ENCODE measurements around the gene TMUB2. TPM values are rescaled to one million over a fixed set of nuclear protein-coding genes. Genes with fewer than 3 reads are reported as not detected.

The TMUB2 gene
- polyA plus RNA-seq, 1 of the 3 experiments (the other 2 are of a cell fraction): 49.5 TPM

- Histone ChIP-seq H3K9me2 (no peaks in the 10 kb centered on the region), H3K9me3 (no peaks in the 10 kb centered on the region), H3K4me3 (ENCODE audit: low read depth in 2 of 2, low read length in 1 of 2) (no peak overlapping the region), H4K20me1 (ENCODE audit: insufficient read depth) (no peaks in the 10 kb centered on the region), H3K36me3 (replicated peaks in 1 of 2; ENCODE audit: control insufficient read depth in 1 of 2, insufficient read depth in 2 of 2, low read length in 1 of 2) (peaks cover 9 to 12% of the 10 kb centered on the region in 2 experiments), H3K79me2 (ENCODE audit: insufficient read depth) (peaks cover 8% of the 10 kb centered on the region), H3K9ac (no peak overlapping the region), H3K27ac (ENCODE audit: low read depth in 2 of 2, low read length in 1 of 2) (no peak overlapping the region), H3K4me2 (no peak overlapping the region), H3K4me1 (ENCODE audit: control insufficient read depth in 1 of 2, insufficient read depth in 2 of 2, low read depth in 1 of 2, low read length in 1 of 2) (no peaks in the 10 kb centered on the region), H3F3A (replicated peaks; ENCODE audit: insufficient read depth) (peaks cover 18% of the 10 kb centered on the region), H2AFZ (ENCODE audit: low read depth) (no peak overlapping the region), H3K27me3 (ENCODE audit: insufficient read depth) (no peaks in the 10 kb centered on the region)
- CTCF ChIA-PET: no interaction called here
- 92% methylated on average over 4 of the region's 4 CpGs for WGBS (ENCODE audit: low lambda C conversion rate)
- TF ChIP-seq RFX5 (IDR thresholded peaks at IDR 0.05; ENCODE audit: low read length): no peak
- TF ChIP-seq EP300 (IDR thresholded peaks at IDR 0.05; ENCODE audit: borderline replicate concordance in 1 of 2, low read depth in 1 of 2, low read length in 1 of 2): no peak
- no peak for TF ChIP-seq RAD21 (IDR thresholded peaks at IDR 0.05; ENCODE audit: low read length)
- no peak for TF ChIP-seq CHD2 (IDR thresholded peaks at IDR 0.05; ENCODE audit: low read length, partially characterized antibody)
- no peak for TF ChIP-seq YY1 (IDR thresholded peaks at IDR 0.05; ENCODE audit: low read depth)
- no peak for TF ChIP-seq ZBTB33 (IDR thresholded peaks at IDR 0.05; ENCODE audit: borderline replicate concordance, low read depth)
- no peak for TF ChIP-seq FOSL2 (IDR thresholded peaks at IDR 0.05; ENCODE audit: borderline replicate concordance, low read depth)
- TF ChIP-seq FOXM1 (IDR thresholded peaks at IDR 0.05; ENCODE audit: low read depth): no peak
- no peak for DNase-seq
- POLR2A ChIA-PET: no interaction called here
These were observed 9.1 kb upstream of the TMUB2 start for GRCh38 chr17:44177640-44178039.

GRCh38 chr17:44178133-44178532, 8.6 kb upstream of the TMUB2 start:
- no peak overlapping the region for H3K4me3 ChIP-seq (ENCODE audit: low read depth in 2 of 2, low read length in 1 of 2)
- ChIA-PET CTCF (interaction anchor here (0.7 kb wide), 1 partner anchor 124 kb away, joined by 3 read pairs; no protein-coding TSS in a partner anchor), POLR2A (no interaction called here)
- peaks cover 18% of the 10 kb centered on the region for H3F3A ChIP-seq (replicated peaks; ENCODE audit: insufficient read depth)
- H3K9me3 ChIP-seq: no peaks in the 10 kb centered on the region
- H3K27me3 ChIP-seq (ENCODE audit: insufficient read depth): no peaks in the 10 kb centered on the region
- peaks cover 11% of the 10 kb centered on the region for H3K79me2 ChIP-seq (ENCODE audit: insufficient read depth)
- no peak overlapping the region for H2AFZ ChIP-seq (ENCODE audit: low read depth)
- H3K36me3 ChIP-seq (replicated peaks in 1 of 2; ENCODE audit: control insufficient read depth in 1 of 2, insufficient read depth in 2 of 2, low read length in 1 of 2): peaks cover 9 to 12% of the 10 kb centered on the region in 2 experiments
- no peaks in the 10 kb centered on the region for H4K20me1 ChIP-seq (ENCODE audit: insufficient read depth)
- no peaks in the 10 kb centered on the region for H3K4me1 ChIP-seq (ENCODE audit: control insufficient read depth in 1 of 2, insufficient read depth in 2 of 2, low read depth in 1 of 2, low read length in 1 of 2)
- TF ChIP-seq YY1 (IDR thresholded peaks at IDR 0.05; ENCODE audit: low read depth) (no peak), REST (IDR thresholded peaks at IDR 0.05; ENCODE audit: low read depth, low read length) (no peak), FOXJ3 (CRISPR knock-in tag; IDR thresholded peaks at IDR 0.05) (no peak), TAF1 (IDR thresholded peaks at IDR 0.05; ENCODE audit: borderline replicate concordance, low read depth, low read length) (no peak), JUND (IDR thresholded peaks at IDR 0.05) (no peak), GABPA (IDR thresholded peaks at IDR 0.05; ENCODE audit: low read depth) (no peak), MAX (IDR thresholded peaks at IDR 0.05; ENCODE audit: low read depth) (no peak), TEAD4 (IDR thresholded peaks at IDR 0.05; ENCODE audit: borderline replicate concordance, insufficient read depth) (no peak), FOSL2 (IDR thresholded peaks at IDR 0.05; ENCODE audit: borderline replicate concordance, low read depth) (no peak), EP300 (IDR thresholded peaks at IDR 0.05; ENCODE audit: borderline replicate concordance in 1 of 2, low read depth in 1 of 2, low read length in 1 of 2) (no peak), USF1 (IDR thresholded peaks at IDR 0.05; ENCODE audit: borderline replicate concordance, low read depth) (no peak), FOXM1 (IDR thresholded peaks at IDR 0.05; ENCODE audit: low read depth) (no peak), TCF12 (IDR thresholded peaks at IDR 0.05) (no peak), RCOR1 (IDR thresholded peaks at IDR 0.05; ENCODE audit: low read length) (no peak), NRF1 (IDR thresholded peaks at IDR 0.05; ENCODE audit: low read depth, low read length) (no peak), ELF1 (IDR thresholded peaks at IDR 0.05) (no peak)
- no peak overlapping the region for H3K9ac ChIP-seq
- no peak for DNase-seq
- H3K9me2 ChIP-seq: no peaks in the 10 kb centered on the region
- no peak overlapping the region for H3K4me2 ChIP-seq
- no peak overlapping the region for H3K27ac ChIP-seq (ENCODE audit: low read depth in 2 of 2, low read length in 1 of 2)
- 92% methylated on average over 4 of the region's 14 CpGs for WGBS (ENCODE audit: low lambda C conversion rate)
